Measurements from ENCODE around the gene FGFR3. TPM values are rescaled to one million over a fixed set of nuclear protein-coding genes. Genes with fewer than 3 reads are reported as not detected.

FGFR3 gene
- total and polyA plus RNA-seq, 2 of the 4 experiments (the other 2 are of a cell fraction), result 0.18 to 0.67 TPM

- H3K18ac ChIP-seq (ENCODE audit: low read depth, low read length), result no peak overlapping the region
- no peak overlapping the region for H3K56ac ChIP-seq (ENCODE audit: extremely low read depth, insufficient read depth, low read length)
- DNase-seq (no peak), ATAC-seq (ENCODE audit: low read depth) (no peak)
- in situ Hi-C loops (cut with MboI; ENCODE audit: low sequenced_read_pairs), result no loop called here
- no peak overlapping the region for H2AFZ ChIP-seq (replicated peaks; ENCODE audit: low read length, poor library complexity)
- H2BK15ac ChIP-seq (ENCODE audit: low read depth, low read length), result no peak overlapping the region
- no peak overlapping the region for H4K5ac ChIP-seq (ENCODE audit: low read depth, low read length)
- H2BK5ac ChIP-seq (ENCODE audit: low read depth, low read length, poor library complexity, severe bottlenecking), result no peak overlapping the region
- H3K9ac ChIP-seq (ENCODE audit: low read depth, low read length), result no peak overlapping the region
- TF ChIP-seq BHLHE40 (IDR thresholded peaks at IDR 0.05; ENCODE audit: low read depth, low read length) (no peak), NFE2L2 (IDR thresholded peaks at IDR 0.05; ENCODE audit: low read depth, low read length) (no peak), MAFK (IDR thresholded peaks at IDR 0.05; ENCODE audit: low read depth, low read length) (no peak), MXI1 (IDR thresholded peaks at IDR 0.05; ENCODE audit: borderline replicate concordance, low read depth, low read length) (no peak), RAD21 (IDR thresholded peaks at IDR 0.05; ENCODE audit: low read length) (no peak), RCOR1 (IDR thresholded peaks at IDR 0.05; ENCODE audit: insufficient replicate concordance, low read length) (no peak), CEBPB (IDR thresholded peaks at IDR 0.05; ENCODE audit: low read depth, low read length) (no peak), RFX5 (IDR thresholded peaks at IDR 0.05; ENCODE audit: low read depth, low read length) (no peak), POLR2A (IDR thresholded peaks at IDR 0.05; ENCODE audit: low read depth, low read length) (no peak), USF2 (IDR thresholded peaks at IDR 0.05; ENCODE audit: low read depth, low read length) (no peak), ELK1 (IDR thresholded peaks at IDR 0.05; ENCODE audit: borderline replicate concordance, low read depth, low read length) (no peak), MAZ (IDR thresholded peaks at IDR 0.05; ENCODE audit: borderline replicate concordance, low read depth, low read length) (no peak), SMC3 (IDR thresholded peaks at IDR 0.05; ENCODE audit: low read depth, low read length) (no peak), FOS (IDR thresholded peaks at IDR 0.05; ENCODE audit: low read depth, low read length) (no peak), CHD1 (IDR thresholded peaks at IDR 0.05; ENCODE audit: low read depth, low read length) (no peak)
- TF ChIP-seq, protein P1, sequence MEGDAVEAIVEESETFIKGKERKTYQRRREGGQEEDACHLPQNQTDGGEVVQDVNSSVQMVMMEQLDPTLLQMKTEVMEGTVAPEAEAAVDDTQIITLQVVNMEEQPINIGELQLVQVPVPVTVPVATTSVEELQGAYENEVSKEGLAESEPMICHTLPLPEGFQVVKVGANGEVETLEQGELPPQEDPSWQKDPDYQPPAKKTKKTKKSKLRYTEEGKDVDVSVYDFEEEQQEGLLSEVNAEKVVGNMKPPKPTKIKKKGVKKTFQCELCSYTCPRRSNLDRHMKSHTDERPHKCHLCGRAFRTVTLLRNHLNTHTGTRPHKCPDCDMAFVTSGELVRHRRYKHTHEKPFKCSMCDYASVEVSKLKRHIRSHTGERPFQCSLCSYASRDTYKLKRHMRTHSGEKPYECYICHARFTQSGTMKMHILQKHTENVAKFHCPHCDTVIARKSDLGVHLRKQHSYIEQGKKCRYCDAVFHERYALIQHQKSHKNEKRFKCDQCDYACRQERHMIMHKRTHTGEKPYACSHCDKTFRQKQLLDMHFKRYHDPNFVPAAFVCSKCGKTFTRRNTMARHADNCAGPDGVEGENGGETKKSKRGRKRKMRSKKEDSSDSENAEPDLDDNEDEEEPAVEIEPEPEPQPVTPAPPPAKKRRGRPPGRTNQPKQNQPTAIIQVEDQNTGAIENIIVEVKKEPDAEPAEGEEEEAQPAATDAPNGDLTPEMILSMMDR (conservative IDR thresholded peaks at IDR 0.05; ENCODE audit: low read depth, low read length), result no peak
- no peak overlapping the region for H3K14ac ChIP-seq (replicated peaks; ENCODE audit: low read depth, low read length)
- H3K36me3 ChIP-seq (ENCODE audit: control insufficient read depth, insufficient read depth, low read length), result peaks cover 50% of the 10 kb centered on the region
- ChIA-PET CTCF (no interaction called here), POLR2A (ENCODE audit: unreplicated experiment) (no interaction called here)
- no peak overlapping the region for H3K27ac ChIP-seq (ENCODE audit: insufficient read depth, low read length)
- H4K8ac ChIP-seq (ENCODE audit: low read depth in 2 of 2, low read length in 2 of 2), result no peak overlapping the region
- H3K9me1 ChIP-seq (ENCODE audit: insufficient read depth, low read length), result no peaks in the 10 kb centered on the region
- 100% methylated on average over 5 of the region's 14 CpGs; no CpG with 5 or more reads in 1 of the 2 experiments for WGBS, 2 experiments (ENCODE audit: extremely low coverage in 2 of 2, insufficient read length in 1 of 2)
- H3K4me2 ChIP-seq (ENCODE audit: low read depth, low read length), result no peak overlapping the region
- no peak overlapping the region for H3K23ac ChIP-seq (ENCODE audit: low read depth, low read length)
- H4K20me1 ChIP-seq (ENCODE audit: insufficient read depth, low read length), result peaks cover 4% of the 10 kb centered on the region
- intact Hi-C loops (cut with micrococcal nuclease), result no loop called here
- H2BK120ac ChIP-seq (ENCODE audit: low read depth, low read length), result no peak overlapping the region
- dilution Hi-C loops (cut with HindIII; ENCODE audit: low sequenced_read_pairs, unreplicated experiment), result no loop called here
- H3K79me1 ChIP-seq (ENCODE audit: low read depth in 1 of 2, low read length in 2 of 2), result peaks cover 13 to 16% of the 10 kb centered on the region in 2 experiments
- no peaks in the 10 kb centered on the region for H3K27me3 ChIP-seq (ENCODE audit: control insufficient read depth, insufficient read depth, low read length)
- no peak overlapping the region for H3K4ac ChIP-seq (ENCODE audit: low read depth, low read length)
- H2AK5ac ChIP-seq (ENCODE audit: low read depth, low read length), result no peak overlapping the region
- H2BK20ac ChIP-seq (ENCODE audit: low read depth, low read length), result no peak overlapping the region
- H3K4me1 ChIP-seq (ENCODE audit: control insufficient read depth, insufficient read depth, low read length), result peaks cover 3% of the 10 kb centered on the region; the same call in 1 of the 2 replicates
- no TSS peak for BruUV-seq (replicated peaks)
- no peak overlapping the region for H2AK9ac ChIP-seq (replicated peaks; ENCODE audit: low read depth, low read length, poor library complexity)
- no peak overlapping the region for H4K91ac ChIP-seq (ENCODE audit: insufficient read depth, low read depth, low read length)
- no peak overlapping the region for H3K4me3 ChIP-seq (ENCODE audit: insufficient read depth, low read depth, low read length)
- H3K9me3 ChIP-seq (ENCODE audit: control insufficient read depth, insufficient read depth, low read length), result no peaks in the 10 kb centered on the region
Observed at GRCh38 chr4:1833307-1834046, 40.4 kb downstream of the FGFR3 start.
